H9 (cell line): Measurements from ENCODE around the gene PPP1R18. TPM values are rescaled to one million over a fixed set of nuclear protein-coding genes. Genes with fewer than 3 reads are reported as not detected.

Source experiments
- DNase-seq: peaks from one replicate; pipeline ENCODE4 v3.0.0-alpha.2; 2017
- H2AFZ ChIP-seq: one replicate; pipeline ENCODE4 v1.6.1; 2013; ENCODE audit warnings: mild to moderate bottlenecking, low read length, control low read depth, moderate library complexity
- H2AK5ac ChIP-seq: 2 replicates; pipeline ENCODE4 v1.6.1; 2013; ENCODE audit warnings: low read length, control low read depth, mixed read lengths; ENCODE audit not compliant: insufficient read length
- H2BK120ac ChIP-seq: one replicate; pipeline ENCODE4 v1.6.1; 2013; ENCODE audit warnings: low read depth, mild to moderate bottlenecking, low read length, control low read depth, inconsistent platforms; ENCODE audit not compliant: poor library complexity, severe bottlenecking
- H2BK12ac ChIP-seq: 2 replicates; pipeline ENCODE4 v1.6.1; 2013; ENCODE audit warnings: low read length, control low read depth, mixed read lengths, low read depth; ENCODE audit not compliant: insufficient read length
- H2BK15ac ChIP-seq: 2 replicates; pipeline ENCODE4 v1.6.1; 2013; ENCODE audit warnings: low read depth, low read length, control low read depth
- H2BK20ac ChIP-seq: one replicate; pipeline ENCODE4 v1.6.1; 2013; ENCODE audit warnings: low read depth, mild to moderate bottlenecking, low read length, control low read depth, inconsistent platforms; ENCODE audit not compliant: poor library complexity, severe bottlenecking
- H2BK5ac ChIP-seq: 2 replicates; pipeline ENCODE4 v1.6.1; 2013; ENCODE audit warnings: low read length, control low read depth, mixed read lengths; ENCODE audit not compliant: insufficient read length
- H3K14ac ChIP-seq: 2 replicates; pipeline ENCODE4 v1.6.1; 2013; ENCODE audit warnings: low read length, control low read depth; ENCODE audit not compliant: insufficient read depth
- H3K18ac ChIP-seq: 2 replicates; pipeline ENCODE4 v1.6.1; 2013; ENCODE audit warnings: low read depth, mild to moderate bottlenecking, mixed read lengths, low read length, control low read depth; ENCODE audit not compliant: insufficient read length
- H3K23ac ChIP-seq: 2 replicates; pipeline ENCODE4 v1.6.1; 2013; ENCODE audit warnings: low read length, control low read depth, mixed read lengths, low read depth; ENCODE audit not compliant: insufficient read length
- H3K23me2 ChIP-seq: 2 replicates; pipeline ENCODE4 v1.6.1; 2013; ENCODE audit warnings: low read depth, mild to moderate bottlenecking, mixed read lengths, low read length, control low read depth; ENCODE audit not compliant: insufficient read length, poor library complexity, severe bottlenecking
- H3K27ac ChIP-seq: 2 replicates; pipeline ENCODE4 v1.5.1; 2013; ENCODE audit warnings: low read length, control low read depth, mixed read lengths, low read depth; ENCODE audit not compliant: insufficient read length
- H3K27me3 ChIP-seq: 2 replicates; pipeline ENCODE4 v1.6.1; 2013; ENCODE audit warnings: low read length, control low read depth, inconsistent platforms; ENCODE audit not compliant: insufficient read depth
- H3K4ac ChIP-seq: 2 replicates; pipeline ENCODE4 v1.6.1; 2013; ENCODE audit warnings: low read depth, mild to moderate bottlenecking, control low read depth, inconsistent platforms, low read length, moderate library complexity
- H3K4me1 ChIP-seq: 2 replicates; pipeline ENCODE4 v1.6.1; 2013; ENCODE audit warnings: low read length, control low read depth, inconsistent platforms; ENCODE audit not compliant: insufficient read depth
- H3K4me2 ChIP-seq: 2 replicates; pipeline ENCODE4 v1.6.1; 2013; ENCODE audit warnings: low read length, control low read depth, mixed read lengths; ENCODE audit not compliant: insufficient read length, insufficient read depth
- H3K56ac ChIP-seq: 2 replicates; pipeline ENCODE4 v1.6.1; 2013; ENCODE audit warnings: low read depth, mild to moderate bottlenecking, mixed read lengths, low read length, control low read depth; ENCODE audit not compliant: insufficient read length
- H3K79me1 ChIP-seq: 2 replicates; pipeline ENCODE4 v1.6.1; 2013; ENCODE audit warnings: low read depth, mild to moderate bottlenecking, moderate library complexity, low read length, control low read depth, inconsistent platforms; ENCODE audit not compliant: insufficient read depth, poor library complexity, severe bottlenecking
- H3K79me2 ChIP-seq: 2 replicates; pipeline ENCODE4 v1.6.1; 2013; ENCODE audit warnings: low read length, control low read depth, inconsistent platforms; ENCODE audit not compliant: insufficient read depth
- H3K9ac ChIP-seq: 2 replicates; pipeline ENCODE4 v1.6.1; 2013; ENCODE audit warnings: low read length, control low read depth, mixed read lengths; ENCODE audit not compliant: insufficient read length; ENCODE audit errors: extremely low read depth
- H3K9me3 ChIP-seq: one replicate; pipeline ENCODE4 v1.6.1; 2013; ENCODE audit warnings: low read depth, low read length, inconsistent platforms; ENCODE audit not compliant: control insufficient read depth
- H3T11ph ChIP-seq: one replicate; pipeline ENCODE4 v1.6.1; 2013; ENCODE audit warnings: mild to moderate bottlenecking, low read length, control low read depth, inconsistent platforms
- H4K20me1 ChIP-seq: one replicate; pipeline ENCODE4 v1.6.1; 2013; ENCODE audit not compliant: control insufficient read depth, insufficient read length, insufficient read depth
- H4K5ac ChIP-seq: 2 replicates; pipeline ENCODE4 v1.6.1; 2013; ENCODE audit warnings: low read depth, mild to moderate bottlenecking, mixed read lengths, low read length, control low read depth; ENCODE audit not compliant: insufficient read length
- H4K8ac ChIP-seq: replicated peaks from 2 replicates; pipeline ENCODE4 v1.6.1; 2013; ENCODE audit warnings: low read length, control low read depth, mixed read lengths, low read depth; ENCODE audit not compliant: insufficient read length
- H4K91ac ChIP-seq: 2 replicates; pipeline ENCODE4 v1.6.1; 2013; ENCODE audit warnings: low read depth, mild to moderate bottlenecking, moderate library complexity, mixed read lengths, low read length, control low read depth; ENCODE audit not compliant: insufficient read length
- H3K27ac Mint-ChIP-seq, 3 experiments: 2 replicates in 2 of 3; 3 replicates in 1 of 3; pipeline ENCODE4 v1.8.0; 2020 to 2021; ENCODE audit warnings: mixed read lengths in 3 of 3, mild to moderate bottlenecking in 1 of 3, moderate library complexity in 1 of 3
- H3K27me3 Mint-ChIP-seq: 2 replicates; pipeline ENCODE4 v1.8.0; 2021; ENCODE audit warnings: low read depth, mild to moderate bottlenecking, moderate library complexity, mixed read lengths
- H3K36me3 Mint-ChIP-seq, 3 experiments: 2 replicates in 2 of 3; 3 replicates in 1 of 3; pipeline ENCODE4 v1.8.0; 2020 to 2021; ENCODE audit warnings: low read depth in 3 of 3, mixed read lengths in 3 of 3; ENCODE audit not compliant: insufficient read depth in 1 of 3
- H3K4me1 Mint-ChIP-seq, 2 experiments: 2 replicates each; pipeline ENCODE4 v1.8.0; 2020; ENCODE audit warnings: mixed read lengths in 2 of 2
- H3K4me3 Mint-ChIP-seq, 2 experiments: 2 replicates in 1 of 2; 3 replicates in 1 of 2; pipeline ENCODE4 v1.8.0; 2020 to 2021; ENCODE audit warnings: mild to moderate bottlenecking in 2 of 2, mixed read lengths in 2 of 2, moderate library complexity in 1 of 2
- H3K9me3 Mint-ChIP-seq, 2 experiments: 2 replicates in 1 of 2; 3 replicates in 1 of 2; pipeline ENCODE4 v1.8.0; 2020; ENCODE audit warnings: mild to moderate bottlenecking in 2 of 2, mixed read lengths in 2 of 2, moderate library complexity in 1 of 2
- CTCF ChIP-seq: fragments of 200-600 bp; sonication (generic); conservative IDR thresholded peaks from 3 replicates; pipeline ENCODE4 v1.8.0; 2021; ENCODE audit warnings: antibody characterized with exemption, mild to moderate bottlenecking
- WGBS: extraction: QIAGEN DNeasy Blood & Tissue Kit; methylation state at CpG from one replicate; pipeline ENCODE4 v1.1.7; 2013; ENCODE audit warnings: missing lambda C conversion rate, low lambda C conversion rate, mixed read lengths; ENCODE audit not compliant: insufficient read length; ENCODE audit errors: extremely low coverage; 5-methylcytosine and 5-hydroxymethylcytosine counted together
- total RNA-seq: library from RNA; stranded (reverse); gene quantifications from 2 replicates; pipeline ENCODE4 v1.2.1, GENCODE V29; 2021

Gene PPP1R18
- total RNA-seq, 1 experiment from 2014 or later: 28.0 TPM

GRCh38 chr6:30646450-30647241 is 39.8 kb downstream of the PPP1R18 start, which contains the start of gene C6orf136:
C6orf136 (plus strand) TSS chr6:30647133; CDS start chr6:30647232, 99 bp downstream.
- WGBS: no CpG with 5 or more reads among the region's 37 CpGs
- Mint-ChIP-seq H3K9me3 (no peaks in the 10 kb centered on the region), H3K27me3 (no peaks in the 10 kb centered on the region), H3K36me3 (peaks cover 11 to 62% (median 53%) of the 10 kb centered on the region in 3 experiments), H3K27ac (peak within 1 kb of the TSS; percentile 19 to 90 (median 82); a peak in 6 of 7 replicates), H3K4me3 (peak within 1 kb of the TSS; percentile 85 to 94), H3K4me1 (peaks cover 14 to 17% of the 10 kb centered on the region in 2 experiments)
- no peak within 1 kb of the TSS for H4K91ac ChIP-seq
- H3K23ac ChIP-seq: no peak within 1 kb of the TSS
- H3K79me2 ChIP-seq: no peaks in the 10 kb centered on the region
- no peaks in the 10 kb centered on the region for H3K27me3 ChIP-seq
- H2BK12ac ChIP-seq: no peak within 1 kb of the TSS
- peak within 1 kb of the TSS; percentile 76 for H3K4me2 ChIP-seq
- peak within 1 kb of the TSS; percentile 70 for H3K9ac ChIP-seq
- H2BK120ac ChIP-seq: no peak within 1 kb of the TSS
- H4K8ac ChIP-seq: no peak within 1 kb of the TSS
- H3K4me1 ChIP-seq: no peaks in the 10 kb centered on the region
- H3K27ac ChIP-seq: no peak within 1 kb of the TSS
- no peak for TF ChIP-seq CTCF
- H2BK15ac ChIP-seq: no peak within 1 kb of the TSS
- H4K20me1 ChIP-seq: no peaks in the 10 kb centered on the region
- H3K18ac ChIP-seq: peak within 1 kb of the TSS; percentile 85
- H3K4ac ChIP-seq: no peak within 1 kb of the TSS
- peak within 1 kb of the TSS; percentile 61 for H2BK5ac ChIP-seq
- peaks cover 2% of the 10 kb centered on the region for H3K79me1 ChIP-seq
- peak; percentile 94 for DNase-seq
- H3K23me2 ChIP-seq: peaks cover 8% of the 10 kb centered on the region
- no peak within 1 kb of the TSS for H3K56ac ChIP-seq
- H2AFZ ChIP-seq: no peak within 1 kb of the TSS
- no peak within 1 kb of the TSS for H2BK20ac ChIP-seq
- peak within 1 kb of the TSS; percentile 83 for H3K14ac ChIP-seq
- H4K5ac ChIP-seq: no peak within 1 kb of the TSS
- no peak within 1 kb of the TSS for H2AK5ac ChIP-seq
- no peak within 1 kb of the TSS for H3T11ph ChIP-seq
- no peaks in the 10 kb centered on the region for H3K9me3 ChIP-seq
